ENCODE data around the gene COL6A1. TPM values are rescaled to one million over a fixed set of nuclear protein-coding genes. Genes with fewer than 3 reads are reported as not detected.

Gene COL6A1
- total RNA-seq, 1 experiment from 2014 or later, result 87.5 TPM

DNA sequence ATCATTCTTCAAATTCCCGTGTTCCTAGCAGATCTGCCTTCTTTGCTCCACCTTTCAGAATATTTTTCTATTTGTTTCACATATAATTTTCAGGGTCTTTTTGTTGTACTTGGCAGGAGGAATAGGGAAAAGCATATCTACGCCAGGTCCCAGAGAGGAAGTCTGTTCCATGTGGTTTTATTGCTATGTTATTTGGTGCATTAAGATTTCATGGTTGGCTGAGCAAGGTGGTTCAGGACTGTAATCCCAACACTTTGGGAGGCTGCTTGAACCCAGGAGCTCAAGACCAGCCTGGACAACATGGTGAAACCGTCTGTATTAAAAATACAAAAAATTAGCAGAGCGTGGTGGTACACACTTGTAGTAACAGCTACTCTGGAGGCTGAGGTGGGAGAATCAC is 36.1 kb downstream of the COL6A1 start:
- intact Hi-C loops (cut with micrococcal nuclease), result no loop called here
- CTCF ChIA-PET, result no interaction called here
- POLR2A ChIA-PET, result no interaction called here
- H4K20me1 ChIP-seq (ENCODE audit: insufficient read depth), result no peaks in the 10 kb centered on the region
- H3K4me1 ChIP-seq (ENCODE audit: control insufficient read depth in 1 of 2, insufficient read depth in 2 of 2, low read length in 2 of 2), result no peaks in the 10 kb centered on the region
- no peaks in the 10 kb centered on the region for H3K9me3 ChIP-seq (ENCODE audit: control insufficient read depth in 1 of 2, insufficient read depth in 1 of 2, low read depth in 1 of 2, low read length in 2 of 2)
- no peak for DNase-seq (ENCODE audit: low read depth, low spot score)
- TF ChIP-seq CBX3 (IDR thresholded peaks at IDR 0.05; ENCODE audit: low read depth) (no peak), SIN3A (IDR thresholded peaks at IDR 0.05; ENCODE audit: low read depth) (no peak), ZFX (IDR thresholded peaks at IDR 0.05) (no peak), CEBPB (IDR thresholded peaks at IDR 0.05; ENCODE audit: low read depth) (no peak)
- no peaks in the 10 kb centered on the region for H3K36me3 ChIP-seq (ENCODE audit: control insufficient read depth in 1 of 2, insufficient read depth in 2 of 2, low read length in 2 of 2)
- H3K9ac ChIP-seq (ENCODE audit: low read length), result no peak overlapping the region
- no peak overlapping the region for H2AFZ ChIP-seq (ENCODE audit: low read depth, low read length, poor library complexity, severe bottlenecking)
- H3K79me2 ChIP-seq (ENCODE audit: insufficient read depth, low read length), result no peaks in the 10 kb centered on the region
- no peak overlapping the region for H3K4me3 ChIP-seq (replicated peaks in 1 of 2; ENCODE audit: low read depth in 1 of 2, low read length in 2 of 2)
- peaks cover 43% of the 10 kb centered on the region for H3K27me3 ChIP-seq (ENCODE audit: insufficient read depth, low read length)
- ATAC-seq, result no peak
- no peaks in the 10 kb centered on the region for H3K9me2 ChIP-seq (ENCODE audit: insufficient read depth)
- no peak overlapping the region for H3K27ac ChIP-seq (ENCODE audit: low read depth, low read length)
- RAD21 ChIA-PET (ENCODE audit: low non-redundant PET in 1 of 2, low total read pairs in 2 of 2, uncharacterized antibody in 2 of 2, unreplicated experiment in 2 of 2), result no interaction called here
- H3K4me2 ChIP-seq (ENCODE audit: low read length), result no peak overlapping the region
- BruUV-seq (replicated peaks), result no TSS peak

GRCh38 chr21:46018615-46019014 is 37.0 kb downstream of the COL6A1 start:
- no peak overlapping the region for H3K9ac ChIP-seq (ENCODE audit: low read length)
- intact Hi-C loops (cut with micrococcal nuclease), result no loop called here
- H3K79me2 ChIP-seq (ENCODE audit: insufficient read depth, low read length), result no peaks in the 10 kb centered on the region
- H3K4me2 ChIP-seq (ENCODE audit: low read length), result no peak overlapping the region
- H3K9me3 ChIP-seq (ENCODE audit: control insufficient read depth in 1 of 2, insufficient read depth in 1 of 2, low read depth in 1 of 2, low read length in 2 of 2), result no peaks in the 10 kb centered on the region
- H4K20me1 ChIP-seq (ENCODE audit: insufficient read depth), result no peaks in the 10 kb centered on the region
- no peaks in the 10 kb centered on the region for H3K36me3 ChIP-seq (ENCODE audit: control insufficient read depth in 1 of 2, insufficient read depth in 2 of 2, low read length in 2 of 2)
- H3K4me1 ChIP-seq (ENCODE audit: control insufficient read depth in 1 of 2, insufficient read depth in 2 of 2, low read length in 2 of 2), result no peaks in the 10 kb centered on the region
- ATAC-seq (no peak), DNase-seq (ENCODE audit: low read depth, low spot score) (no peak)
- no peak overlapping the region for H3K27ac ChIP-seq (ENCODE audit: low read depth, low read length)
- peaks cover 34% of the 10 kb centered on the region for H3K27me3 ChIP-seq (ENCODE audit: insufficient read depth, low read length)
- CTCF ChIA-PET, result no interaction called here
- POLR2A ChIA-PET, result no interaction called here
- TF ChIP-seq CEBPB (IDR thresholded peaks at IDR 0.05; ENCODE audit: low read depth) (no peak), ELF1 (IDR thresholded peaks at IDR 0.05; ENCODE audit: borderline replicate concordance, low read depth) (no peak), POLR2AphosphoS5 (IDR thresholded peaks at IDR 0.05; ENCODE audit: low read depth, low read length) (no peak), SP1 (IDR thresholded peaks at IDR 0.05; ENCODE audit: low read depth) (no peak), TCF7L2 (IDR thresholded peaks at IDR 0.05; ENCODE audit: borderline replicate concordance, extremely low read depth, insufficient read depth, insufficient read length) (no peak), ZBTB33 (IDR thresholded peaks at IDR 0.05; ENCODE audit: extremely low read depth, insufficient replicate concordance, low read length) (no peak), SIN3A (IDR thresholded peaks at IDR 0.05; ENCODE audit: low read depth) (no peak), RAD21 (IDR thresholded peaks at IDR 0.05; ENCODE audit: low read depth) (no peak), ZFX (IDR thresholded peaks at IDR 0.05) (no peak), ZNF274 (IDR thresholded peaks at IDR 0.05; ENCODE audit: low read depth, low read length) (no peak), CBX3 (IDR thresholded peaks at IDR 0.05; ENCODE audit: low read depth) (no peak), EGR1 (IDR thresholded peaks at IDR 0.05; ENCODE audit: low read depth) (no peak)
- TF ChIP-seq, protein P1, sequence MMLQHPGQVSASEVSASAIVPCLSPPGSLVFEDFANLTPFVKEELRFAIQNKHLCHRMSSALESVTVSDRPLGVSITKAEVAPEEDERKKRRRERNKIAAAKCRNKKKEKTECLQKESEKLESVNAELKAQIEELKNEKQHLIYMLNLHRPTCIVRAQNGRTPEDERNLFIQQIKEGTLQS (IDR thresholded peaks at IDR 0.05), result no peak
- TF ChIP-seq, protein P2, sequence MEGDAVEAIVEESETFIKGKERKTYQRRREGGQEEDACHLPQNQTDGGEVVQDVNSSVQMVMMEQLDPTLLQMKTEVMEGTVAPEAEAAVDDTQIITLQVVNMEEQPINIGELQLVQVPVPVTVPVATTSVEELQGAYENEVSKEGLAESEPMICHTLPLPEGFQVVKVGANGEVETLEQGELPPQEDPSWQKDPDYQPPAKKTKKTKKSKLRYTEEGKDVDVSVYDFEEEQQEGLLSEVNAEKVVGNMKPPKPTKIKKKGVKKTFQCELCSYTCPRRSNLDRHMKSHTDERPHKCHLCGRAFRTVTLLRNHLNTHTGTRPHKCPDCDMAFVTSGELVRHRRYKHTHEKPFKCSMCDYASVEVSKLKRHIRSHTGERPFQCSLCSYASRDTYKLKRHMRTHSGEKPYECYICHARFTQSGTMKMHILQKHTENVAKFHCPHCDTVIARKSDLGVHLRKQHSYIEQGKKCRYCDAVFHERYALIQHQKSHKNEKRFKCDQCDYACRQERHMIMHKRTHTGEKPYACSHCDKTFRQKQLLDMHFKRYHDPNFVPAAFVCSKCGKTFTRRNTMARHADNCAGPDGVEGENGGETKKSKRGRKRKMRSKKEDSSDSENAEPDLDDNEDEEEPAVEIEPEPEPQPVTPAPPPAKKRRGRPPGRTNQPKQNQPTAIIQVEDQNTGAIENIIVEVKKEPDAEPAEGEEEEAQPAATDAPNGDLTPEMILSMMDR (IDR thresholded peaks at IDR 0.05 in 2 of 3, conservative IDR thresholded peaks at IDR 0.05 in 1 of 3; ENCODE audit: borderline replicate concordance in 1 of 3, insufficient read depth in 1 of 3, low read depth in 2 of 3, low read length in 2 of 3), result no peak
- TF ChIP-seq, protein P3, sequence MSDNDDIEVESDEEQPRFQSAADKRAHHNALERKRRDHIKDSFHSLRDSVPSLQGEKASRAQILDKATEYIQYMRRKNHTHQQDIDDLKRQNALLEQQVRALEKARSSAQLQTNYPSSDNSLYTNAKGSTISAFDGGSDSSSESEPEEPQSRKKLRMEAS (IDR thresholded peaks at IDR 0.05), result no peak
- H3K9me2 ChIP-seq (ENCODE audit: insufficient read depth), result no peaks in the 10 kb centered on the region
- no peak overlapping the region for H2AFZ ChIP-seq (ENCODE audit: low read depth, low read length, poor library complexity, severe bottlenecking)
- H3K4me3 ChIP-seq (replicated peaks in 1 of 2; ENCODE audit: low read depth in 1 of 2, low read length in 2 of 2), result no peak overlapping the region
- RAD21 ChIA-PET (ENCODE audit: low non-redundant PET in 1 of 2, low total read pairs in 2 of 2, uncharacterized antibody in 2 of 2, unreplicated experiment in 2 of 2), result no interaction called here
- BruUV-seq (replicated peaks), result no TSS peak
